Activated CD4-positive, CD25-positive, alpha-beta regulatory T cell treated with anti-CD3 and anti-CD28 coated beads, Interleukin-2, amount 50 U/mL, for 24 hours (primary cell): ENCODE results near the gene SMARCA2.

Experiments used
- ATAC-seq, 2 donors: fragments of 150-1000 bp; cut with Tn5 transposase; one replicate each; pipeline ENCODE4 v1.10.0; 2021; ENCODE audit warnings: mild to moderate bottlenecking in 1 of 2, moderate library complexity in 1 of 2

Gene SMARCA2

GRCh38 chr9:2014696-2015580 is at the start of gene SMARCA2:
TSS of gene SMARCA2 (plus strand) at chr9:2015347. CDS start at chr9:2029023, 13,676 bp downstream.
- ATAC-seq = peak; percentile 86 to 88

- no peak for ATAC-seq
Measured at GRCh38 chr9:1966725-1967366, 48.3 kb upstream of the SMARCA2 start.

GRCh38 chr9:1969160-1969559 is 46.0 kb upstream of the SMARCA2 start:
- no peak for ATAC-seq

GRCh38 chr9:1969898-1970297 is 45.2 kb upstream of the SMARCA2 start:
- ATAC-seq = no peak

GRCh38 chr9:1972672-1973071 is 42.5 kb upstream of the SMARCA2 start:
- no peak for ATAC-seq

GRCh38 chr9:1977026-1977425 is 38.1 kb upstream of the SMARCA2 start:
- no peak for ATAC-seq

- no peak for ATAC-seq
Measured at GRCh38 chr9:1978941-1979340, 36.2 kb upstream of the SMARCA2 start.

GRCh38 chr9:1979741-1980367 is 35.3 kb upstream of the SMARCA2 start:
- no peak for ATAC-seq

- no peak for ATAC-seq
Measured at GRCh38 chr9:1980387-1980786, 34.8 kb upstream of the SMARCA2 start.

- ATAC-seq = no peak
Measured at GRCh38 chr9:1982074-1982473, 33.1 kb upstream of the SMARCA2 start.

GRCh38 chr9:1986341-1986740 is 28.8 kb upstream of the SMARCA2 start:
- no peak for ATAC-seq

GRCh38 chr9:1989500-1989899 is 25.6 kb upstream of the SMARCA2 start:
- no peak for ATAC-seq

GRCh38 chr9:1994180-1994579 is 21.0 kb upstream of the SMARCA2 start:
- no peak for ATAC-seq

GRCh38 chr9:1995084-1995483 is 20.1 kb upstream of the SMARCA2 start:
- no peak for ATAC-seq

GRCh38 chr9:1996156-1996555 is 19.0 kb upstream of the SMARCA2 start:
- ATAC-seq = no peak

- ATAC-seq = no peak
Measured at GRCh38 chr9:1997646-1998045, 17.5 kb upstream of the SMARCA2 start.

- ATAC-seq = no peak
Measured at GRCh38 chr9:1998111-1998510, 17.0 kb upstream of the SMARCA2 start.

GRCh38 chr9:2000314-2000713 is 14.8 kb upstream of the SMARCA2 start:
- no peak for ATAC-seq

GRCh38 chr9:2008372-2008771 is 6.8 kb upstream of the SMARCA2 start:
- no peak for ATAC-seq

GRCh38 chr9:2012347-2012746 is 2.8 kb upstream of the SMARCA2 start:
- ATAC-seq = no peak

- no peak for ATAC-seq
Measured at GRCh38 chr9:2013743-2014475, 1.2 kb upstream of the SMARCA2 start.

- no peak for ATAC-seq
Measured at GRCh38 chr9:2015581-2016407, 647 bp downstream of the SMARCA2 start.
